ENCODE data around the gene TRPM5. TPM values are rescaled to one million over a fixed set of nuclear protein-coding genes. Genes with fewer than 3 reads are reported as not detected.

TRPM5 gene
- total RNA-seq, 1 donor from 2014 or later = not detected

DNA sequence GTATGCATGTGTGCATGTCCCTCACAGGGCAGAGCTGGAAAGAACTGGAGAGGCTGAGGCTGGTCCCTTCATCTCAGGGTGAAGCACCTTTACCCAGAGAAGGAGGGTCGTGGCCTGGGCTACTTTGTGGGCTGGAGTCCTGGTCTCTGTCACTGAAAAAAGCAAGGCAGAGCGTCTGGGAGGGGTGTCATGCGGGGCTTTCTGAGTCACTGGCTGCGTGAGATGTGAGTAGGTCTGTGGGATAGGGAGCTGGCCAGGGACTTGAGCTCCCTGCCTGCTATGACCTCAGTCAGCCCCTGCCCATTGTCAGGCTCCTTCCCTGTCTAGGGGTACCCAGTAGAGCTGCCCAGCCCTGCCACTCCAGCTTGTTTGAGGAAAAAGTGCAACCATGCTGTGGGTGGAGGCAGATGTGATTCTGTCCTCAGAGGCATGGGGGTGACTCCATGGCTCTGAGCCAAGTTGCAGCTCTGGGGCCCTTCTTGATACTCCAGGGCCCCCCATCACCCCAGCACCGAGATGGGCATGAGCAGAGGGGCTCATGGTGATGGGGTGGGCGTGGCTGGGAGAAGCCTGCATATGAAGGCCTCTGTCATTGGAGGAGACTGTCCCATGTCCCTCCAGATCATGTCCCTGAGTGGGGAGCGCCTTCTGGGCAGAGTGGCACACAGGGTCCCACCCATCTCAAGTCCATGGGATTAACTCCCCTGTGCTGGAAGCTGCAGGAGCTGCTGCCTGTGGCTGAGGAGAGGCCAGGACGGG lies 28.3 kb upstream of the TRPM5 start:
- no peak for DNase-seq (ENCODE audit: low spot score)
- H3K4me3 Mint-ChIP-seq (ENCODE audit: unreplicated experiment) = no peak overlapping the region

DNA sequence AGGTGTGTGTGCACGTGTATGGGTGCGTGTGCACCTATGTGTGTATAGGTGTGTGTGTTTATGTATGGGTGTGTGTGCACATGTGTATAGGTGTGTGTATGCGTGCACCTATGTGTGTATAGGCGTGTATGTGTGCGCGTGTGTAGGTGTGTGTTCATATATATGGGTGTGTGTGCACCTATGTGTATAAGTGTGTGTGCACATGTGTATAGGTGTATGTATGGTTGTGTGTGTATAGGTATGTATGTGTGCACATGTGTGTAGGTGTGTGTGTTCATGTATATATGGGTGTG lies 27.4 kb upstream of the TRPM5 start:
- no peaks in the 10 kb centered on the region for H3K36me3 Mint-ChIP-seq (ENCODE audit: low read depth)

More for the DNA sequence above, 28.3 kb upstream of the TRPM5 start:
- no peak overlapping the region for H3K27ac Mint-ChIP-seq (ENCODE audit: unreplicated experiment)
- H3K36me3 Mint-ChIP-seq (ENCODE audit: low read depth) = no peaks in the 10 kb centered on the region
- H3K9me3 Mint-ChIP-seq (ENCODE audit: low read depth) = peaks cover 2% of the 10 kb centered on the region
- no peaks in the 10 kb centered on the region for H3K4me1 Mint-ChIP-seq (ENCODE audit: low read depth)
- TF ChIP-seq CTCF (IDR thresholded peaks at IDR 0.05) = no peak
- peaks cover 50% of the 10 kb centered on the region for H3K27me3 Mint-ChIP-seq (ENCODE audit: low read depth)

DNA sequence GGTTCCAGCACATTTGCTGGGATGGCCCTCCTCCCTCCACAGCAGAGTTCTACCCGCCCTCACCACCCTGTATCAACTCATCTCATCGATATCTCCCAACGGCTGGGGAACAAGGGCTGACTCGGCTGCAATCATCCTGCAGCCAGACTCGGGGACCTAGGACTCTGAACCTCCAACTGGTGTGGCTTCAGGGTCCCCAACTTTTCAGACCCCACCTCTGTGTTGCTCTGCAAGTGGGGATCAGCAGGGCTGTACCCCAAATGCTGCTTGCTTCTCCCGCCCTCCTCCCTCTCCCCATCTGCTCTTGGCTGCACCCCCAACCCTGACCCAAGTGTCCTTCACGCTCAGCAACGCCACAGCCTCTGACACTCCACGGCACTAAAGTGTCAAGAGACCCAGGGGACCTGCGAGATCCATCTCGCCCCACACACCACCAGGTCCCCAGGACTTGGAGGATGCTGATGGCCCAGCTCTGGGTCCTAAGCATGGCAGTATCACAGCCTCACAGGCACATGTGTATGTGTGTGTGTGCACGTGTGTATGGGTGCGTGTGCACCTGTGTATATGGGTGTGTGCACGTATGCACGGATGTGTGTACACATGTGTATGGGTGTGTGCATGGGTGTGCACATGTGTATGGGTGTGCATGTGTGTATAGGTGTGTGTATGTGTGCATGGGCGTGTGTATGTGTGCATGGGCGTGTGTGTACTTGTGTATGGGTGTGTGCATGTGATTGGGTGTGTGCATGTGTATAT lies 26.9 kb upstream of the TRPM5 start:
- no peak overlapping the region for H3K4me3 Mint-ChIP-seq (ENCODE audit: unreplicated experiment)
- no peak for TF ChIP-seq CTCF (IDR thresholded peaks at IDR 0.05)
- no peaks in the 10 kb centered on the region for H3K36me3 Mint-ChIP-seq (ENCODE audit: low read depth)
- H3K27me3 Mint-ChIP-seq (ENCODE audit: low read depth) = peaks cover 51% of the 10 kb centered on the region
- no peak for DNase-seq (ENCODE audit: low spot score)
- H3K9me3 Mint-ChIP-seq (ENCODE audit: low read depth) = peaks cover 2% of the 10 kb centered on the region
- H3K27ac Mint-ChIP-seq (ENCODE audit: unreplicated experiment) = no peak overlapping the region
- no peaks in the 10 kb centered on the region for H3K4me1 Mint-ChIP-seq (ENCODE audit: low read depth)

More for the DNA sequence above, 27.4 kb upstream of the TRPM5 start:
- Mint-ChIP-seq H3K27me3 (ENCODE audit: low read depth) (peaks cover 49% of the 10 kb centered on the region), H3K9me3 (ENCODE audit: low read depth) (peaks cover 2% of the 10 kb centered on the region), H3K4me1 (ENCODE audit: low read depth) (no peaks in the 10 kb centered on the region), H3K27ac (ENCODE audit: unreplicated experiment) (no peak overlapping the region), H3K4me3 (ENCODE audit: unreplicated experiment) (no peak overlapping the region)
- DNase-seq (ENCODE audit: low spot score) = no peak
- TF ChIP-seq CTCF (IDR thresholded peaks at IDR 0.05) = no peak

DNA sequence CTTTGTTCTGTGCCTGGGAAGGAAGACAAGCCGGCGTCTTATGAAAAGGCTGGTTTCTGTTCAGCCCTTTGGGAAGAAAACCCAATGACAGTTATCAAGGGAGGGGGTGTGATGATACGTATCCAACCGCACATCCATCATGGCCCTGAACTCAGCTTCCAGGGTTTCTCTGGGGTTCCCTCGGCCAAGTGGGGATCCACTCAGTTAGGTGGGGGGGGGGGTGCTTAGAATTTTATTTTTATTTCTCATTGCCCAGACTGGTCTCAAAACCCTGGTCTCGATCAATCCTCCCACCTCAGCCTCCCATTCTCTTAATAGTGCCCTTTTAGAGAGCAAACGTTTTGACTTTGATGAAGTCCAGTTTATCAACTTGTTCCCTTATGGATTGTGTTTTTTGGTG lies 26.2 kb upstream of the TRPM5 start:
- peaks cover 2% of the 10 kb centered on the region for H3K9me3 Mint-ChIP-seq (ENCODE audit: low read depth)
- peaks cover 48% of the 10 kb centered on the region for H3K27me3 Mint-ChIP-seq (ENCODE audit: low read depth)
- no peak for DNase-seq (ENCODE audit: low spot score)

More for the DNA sequence above, 26.2 kb upstream of the TRPM5 start:
- H3K36me3 Mint-ChIP-seq (ENCODE audit: low read depth) = no peaks in the 10 kb centered on the region
- TF ChIP-seq CTCF (IDR thresholded peaks at IDR 0.05) = no peak
- no peak overlapping the region for H3K27ac Mint-ChIP-seq (ENCODE audit: unreplicated experiment)
- no peaks in the 10 kb centered on the region for H3K4me1 Mint-ChIP-seq (ENCODE audit: low read depth)
- no peak overlapping the region for H3K4me3 Mint-ChIP-seq (ENCODE audit: unreplicated experiment)

Data from chondrocyte (in vitro differentiated cells).